ENCODE results near the gene TTC28. TPM values are rescaled to one million over a fixed set of nuclear protein-coding genes. Genes with fewer than 3 reads are reported as not detected.
A peak's percentile ranks its signal among the peaks of the same experiment; 100 is the strongest.

Gene TTC28
- total and polyA plus RNA-seq, 4 donors: 3.1 to 74.9 (median 26.1) TPM

- WGBS, 2 donors: 1% methylated on average over 5 of the region's 5 CpGs
- H3K27me3 ChIP-seq (ENCODE audit: control insufficient read depth in 1 of 2, insufficient read depth in 2 of 2, low read length in 1 of 2): no peaks in the 10 kb centered on the region
- no peaks in the 10 kb centered on the region for H3K9me3 ChIP-seq (ENCODE audit: control insufficient read depth, low read length)
- intact Hi-C loops (cut with DNase I): loop anchor here (5.0 to 10.0 kb wide), 3 partner anchors 71 to 389 kb away; no protein-coding TSS in a partner anchor
- peak; percentile 90 for ATAC-seq (ENCODE audit: low FRiP score)
- H3K36me3 ChIP-seq (ENCODE audit: control insufficient read depth in 1 of 2, insufficient read depth in 2 of 2, low read length in 1 of 2): no peaks in the 10 kb centered on the region
- peak in 1 of 2 donors; percentile 77 for DNase-seq
- peak overlapping the region; percentile 93 to 97 for H3K4me3 ChIP-seq (ENCODE audit: low read length in 2 of 2)
- H3K4me1 ChIP-seq (ENCODE audit: control insufficient read depth in 1 of 2, insufficient read depth in 2 of 2, low read length in 2 of 2): peaks cover 0 to 2% of the 10 kb centered on the region in 2 donors
- H3K27ac ChIP-seq (ENCODE audit: low read depth in 1 of 2, low read length in 2 of 2): peak overlapping the region in 1 of 2 donors; percentile 91
These were observed 236.1 kb downstream of the TTC28 start for GRCh38 chr22:28443526-28443876.

- DNase-seq (peak in 1 of 2 donors; percentile 67), ATAC-seq (ENCODE audit: low FRiP score) (peak; percentile 69)
- Histone ChIP-seq H3K36me3 (ENCODE audit: control insufficient read depth in 1 of 2, insufficient read depth in 2 of 2, low read length in 1 of 2) (no peaks in the 10 kb centered on the region), H3K4me3 (ENCODE audit: low read length in 2 of 2) (peak overlapping the region; percentile 93 to 97), H3K27ac (ENCODE audit: low read depth in 1 of 2, low read length in 2 of 2) (peak overlapping the region; percentile 88 to 91), H3K4me1 (ENCODE audit: control insufficient read depth in 1 of 2, insufficient read depth in 2 of 2, low read length in 2 of 2) (peaks cover 0 to 2% of the 10 kb centered on the region in 2 donors), H3K27me3 (ENCODE audit: control insufficient read depth in 1 of 2, insufficient read depth in 2 of 2, low read length in 1 of 2) (no peaks in the 10 kb centered on the region), H3K9me3 (ENCODE audit: control insufficient read depth, low read length) (no peaks in the 10 kb centered on the region)
- 0 to 1% methylated on average over 29 of the region's 29 CpGs for WGBS, 2 donors
- intact Hi-C loops (cut with DNase I): loop anchor here (5.0 to 10.0 kb wide), 3 partner anchors 71 to 388 kb away; no protein-coding TSS in a partner anchor
These were observed 236.7 kb downstream of the TTC28 start for GRCh38 chr22:28442711-28443525.

GRCh38 chr22:28442264-28442710 lies 237.4 kb downstream of the TTC28 start:
- peak; percentile 92 for ATAC-seq (ENCODE audit: low FRiP score)
- intact Hi-C loops (cut with DNase I): loop anchor here (5.0 to 10.0 kb wide), 3 partner anchors 70 to 387 kb away; no protein-coding TSS in a partner anchor

GRCh38 chr22:28441720-28442263 lies 237.8 kb downstream of the TTC28 start:
- Histone ChIP-seq H3K9me3 (ENCODE audit: control insufficient read depth, low read length) (no peaks in the 10 kb centered on the region), H3K27ac (ENCODE audit: low read depth in 1 of 2, low read length in 2 of 2) (peak overlapping the region in 1 of 2 donors; percentile 88), H3K27me3 (ENCODE audit: control insufficient read depth in 1 of 2, insufficient read depth in 2 of 2, low read length in 1 of 2) (no peaks in the 10 kb centered on the region), H3K36me3 (ENCODE audit: control insufficient read depth in 1 of 2, insufficient read depth in 2 of 2, low read length in 1 of 2) (no peaks in the 10 kb centered on the region), H3K4me3 (ENCODE audit: low read length in 2 of 2) (peak overlapping the region; percentile 93 to 97), H3K4me1 (ENCODE audit: control insufficient read depth in 1 of 2, insufficient read depth in 2 of 2, low read length in 2 of 2) (peaks cover 0 to 6% of the 10 kb centered on the region in 2 donors)
- no peak for DNase-seq
- WGBS, 2 donors: 2% methylated on average over 16 of the region's 16 CpGs
- intact Hi-C loops (cut with DNase I): loop anchor here (5.0 to 10.0 kb wide), 3 partner anchors 69 to 387 kb away; no protein-coding TSS in a partner anchor
- no peak for ATAC-seq (ENCODE audit: low FRiP score)

More at GRCh38 chr22:28442264-28442710, 237.4 kb downstream of the TTC28 start:
- no peaks in the 10 kb centered on the region for H3K36me3 ChIP-seq (ENCODE audit: control insufficient read depth in 1 of 2, insufficient read depth in 2 of 2, low read length in 1 of 2)
- WGBS, 2 donors: 0% methylated on average over 23 of the region's 23 CpGs
- H3K9me3 ChIP-seq (ENCODE audit: control insufficient read depth, low read length): no peaks in the 10 kb centered on the region
- peak overlapping the region; percentile 93 to 97 for H3K4me3 ChIP-seq (ENCODE audit: low read length in 2 of 2)
- peak overlapping the region; percentile 88 to 91 for H3K27ac ChIP-seq (ENCODE audit: low read depth in 1 of 2, low read length in 2 of 2)
- no peaks in the 10 kb centered on the region for H3K27me3 ChIP-seq (ENCODE audit: control insufficient read depth in 1 of 2, insufficient read depth in 2 of 2, low read length in 1 of 2)
- peaks cover 0 to 6% of the 10 kb centered on the region in 2 donors for H3K4me1 ChIP-seq (ENCODE audit: control insufficient read depth in 1 of 2, insufficient read depth in 2 of 2, low read length in 2 of 2)
- DNase-seq: peak; percentile 85 to 89

GRCh38 chr22:28440592-28441390 lies 238.8 kb downstream of the TTC28 start:
- no peak for DNase-seq
- Histone ChIP-seq H3K4me1 (ENCODE audit: control insufficient read depth in 1 of 2, insufficient read depth in 2 of 2, low read length in 2 of 2) (peaks cover 0 to 6% of the 10 kb centered on the region in 2 donors), H3K27me3 (ENCODE audit: control insufficient read depth in 1 of 2, insufficient read depth in 2 of 2, low read length in 1 of 2) (no peaks in the 10 kb centered on the region), H3K9me3 (ENCODE audit: control insufficient read depth, low read length) (no peaks in the 10 kb centered on the region), H3K4me3 (ENCODE audit: low read length in 2 of 2) (peak overlapping the region in 1 of 2 donors; percentile 20), H3K27ac (ENCODE audit: low read depth in 1 of 2, low read length in 2 of 2) (no peak overlapping the region), H3K36me3 (ENCODE audit: control insufficient read depth in 1 of 2, insufficient read depth in 2 of 2, low read length in 1 of 2) (no peaks in the 10 kb centered on the region)
- no peak for ATAC-seq (ENCODE audit: low FRiP score)
- intact Hi-C loops (cut with DNase I): loop anchor here (5.0 to 10.0 kb wide), 3 partner anchors 68 to 386 kb away; no protein-coding TSS in a partner anchor
- WGBS, 2 donors: 21 to 22% methylated on average over 4 of the region's 4 CpGs

GRCh38 chr22:28438183-28438768 lies 241.4 kb downstream of the TTC28 start:
- Histone ChIP-seq H3K36me3 (ENCODE audit: control insufficient read depth in 1 of 2, insufficient read depth in 2 of 2, low read length in 1 of 2) (no peaks in the 10 kb centered on the region), H3K27ac (ENCODE audit: low read depth in 1 of 2, low read length in 2 of 2) (no peak overlapping the region), H3K27me3 (ENCODE audit: control insufficient read depth in 1 of 2, insufficient read depth in 2 of 2, low read length in 1 of 2) (no peaks in the 10 kb centered on the region), H3K4me1 (ENCODE audit: control insufficient read depth in 1 of 2, insufficient read depth in 2 of 2, low read length in 2 of 2) (peaks cover 0 to 6% of the 10 kb centered on the region in 2 donors), H3K9me3 (ENCODE audit: control insufficient read depth, low read length) (no peaks in the 10 kb centered on the region), H3K4me3 (ENCODE audit: low read length in 2 of 2) (no peak overlapping the region)
- WGBS, 2 donors: 3 to 14% methylated on average over 1 of the region's 1 CpG
- no peak for DNase-seq
- ATAC-seq (ENCODE audit: low FRiP score): no peak
- intact Hi-C loops (cut with DNase I): loop anchor here in 1 of 2 donors (10.0 kb wide), 1 partner anchor 63 kb away; no protein-coding TSS in a partner anchor

- H3K36me3 ChIP-seq (ENCODE audit: control insufficient read depth in 1 of 2, insufficient read depth in 2 of 2, low read length in 1 of 2): no peaks in the 10 kb centered on the region
- H3K27me3 ChIP-seq (ENCODE audit: control insufficient read depth in 1 of 2, insufficient read depth in 2 of 2, low read length in 1 of 2): no peaks in the 10 kb centered on the region
- intact Hi-C loops (cut with DNase I): loop anchor here in 1 of 2 donors (10.0 kb wide), 1 partner anchor 61 kb away; no protein-coding TSS in a partner anchor
- no peak for ATAC-seq (ENCODE audit: low FRiP score)
- H3K4me3 ChIP-seq (ENCODE audit: low read length in 2 of 2): no peak overlapping the region
- WGBS, 2 donors: 96% methylated on average over 3 of the region's 3 CpGs
- H3K27ac ChIP-seq (ENCODE audit: low read depth in 1 of 2, low read length in 2 of 2): no peak overlapping the region
- peaks cover under 1 to 6% of the 10 kb centered on the region in 2 donors for H3K4me1 ChIP-seq (ENCODE audit: control insufficient read depth in 1 of 2, insufficient read depth in 2 of 2, low read length in 2 of 2)
- no peak for DNase-seq
- no peaks in the 10 kb centered on the region for H3K9me3 ChIP-seq (ENCODE audit: control insufficient read depth, low read length)
These were observed 243.7 kb downstream of the TTC28 start for GRCh38 chr22:28435982-28436381.
